ENCODE data around the gene C12orf56. TPM values are rescaled to one million over a fixed set of nuclear protein-coding genes. Genes with fewer than 3 reads are reported as not detected.
"Not testable (repeated sequence)": the region's sequence is repeated elsewhere in the genome, so short reads cannot be mapped to it uniquely, and the experiment has no call there.

The C12orf56 gene
- total RNA-seq, 1 donor from 2014 or later = not detected

DNA sequence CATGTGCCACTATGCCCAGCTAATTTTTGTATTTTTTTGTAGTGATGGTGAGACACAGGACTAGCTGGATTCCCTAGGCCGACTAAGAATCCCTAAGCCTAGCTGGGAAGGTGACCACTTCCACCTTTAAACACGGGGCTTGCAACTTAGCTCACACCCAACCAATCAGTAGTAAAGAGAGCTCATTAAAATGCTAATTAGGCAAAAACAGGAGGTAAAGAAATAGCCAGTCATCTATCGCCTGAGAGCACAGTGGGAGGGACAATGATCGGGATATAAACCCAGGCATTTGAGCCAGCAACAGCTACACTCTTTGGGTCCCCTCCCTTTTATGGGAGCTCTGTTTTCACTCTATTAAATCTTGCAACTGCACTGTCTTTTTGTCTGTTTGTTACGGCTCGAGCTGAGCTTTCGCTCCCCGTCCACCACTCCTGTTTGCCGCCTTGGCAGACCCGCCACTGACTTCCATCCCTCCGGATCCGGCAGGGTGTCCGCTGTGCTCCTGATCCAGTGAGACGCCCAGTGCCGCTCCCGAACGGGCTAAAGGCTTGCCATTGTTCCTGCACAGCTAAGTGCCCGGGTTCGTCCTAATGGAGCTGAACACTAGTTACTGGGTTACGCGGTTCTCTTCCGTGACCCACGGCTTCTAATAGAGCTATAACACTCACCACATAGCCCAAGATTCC is 70.9 kb downstream of the C12orf56 start:
- H3K9me3 Mint-ChIP-seq; H3K4me3 Mint-ChIP-seq; DNase-seq; H3K36me3 Mint-ChIP-seq (ENCODE audit: low read depth); H3K4me1 Mint-ChIP-seq; intact Hi-C loops (cut with micrococcal nuclease); H3K27me3 Mint-ChIP-seq; H3K27ac Mint-ChIP-seq: not testable (repeated sequence)

DNA sequence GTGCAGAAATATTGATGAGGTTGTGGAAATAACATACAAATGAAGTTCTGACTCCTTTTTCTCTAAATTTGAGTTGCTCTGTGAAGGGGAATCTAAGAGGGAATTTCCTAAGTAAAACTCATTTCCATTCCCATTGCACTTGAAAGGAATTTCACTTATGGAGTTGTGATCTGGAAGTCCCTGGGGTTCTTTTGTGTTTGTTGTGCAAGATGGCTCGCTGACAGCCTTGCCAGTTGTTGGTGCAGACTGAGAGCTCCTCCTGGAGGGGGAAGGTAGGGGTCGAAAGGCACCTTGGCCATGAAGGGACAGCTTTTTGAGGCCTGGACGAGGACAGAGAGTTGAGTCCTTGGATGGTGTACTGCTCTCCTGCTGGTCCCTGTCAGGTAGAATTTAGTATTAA is 72.0 kb downstream of the C12orf56 start:
- no peak overlapping the region for H3K27ac Mint-ChIP-seq
- no peaks in the 10 kb centered on the region for H3K4me1 Mint-ChIP-seq
- no peaks in the 10 kb centered on the region for H3K36me3 Mint-ChIP-seq (ENCODE audit: low read depth)
- H3K27me3 Mint-ChIP-seq = peaks cover 4% of the 10 kb centered on the region
- no peak for DNase-seq
- intact Hi-C loops (cut with micrococcal nuclease) = no loop called here
- no peak overlapping the region for H3K4me3 Mint-ChIP-seq
- H3K9me3 Mint-ChIP-seq = no peaks in the 10 kb centered on the region

DNA sequence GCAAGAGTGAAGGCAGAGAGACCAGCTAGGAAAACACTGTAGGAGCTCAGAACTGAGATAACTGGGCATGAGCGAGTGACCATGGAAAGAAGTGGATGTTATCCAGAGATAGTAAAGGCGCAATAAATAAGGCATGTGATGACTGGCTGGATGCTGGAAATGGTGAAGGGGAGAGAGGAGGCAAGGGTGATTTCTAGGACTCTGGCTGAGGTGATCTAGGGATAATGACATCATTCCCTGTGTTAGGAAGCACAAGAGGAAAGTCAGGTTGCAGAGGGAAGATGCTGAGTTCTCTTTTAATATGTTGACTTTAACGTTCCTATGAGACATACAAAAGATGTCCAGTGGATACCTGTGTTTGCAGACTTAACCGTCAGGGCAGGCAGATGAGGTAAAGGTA is 78.7 kb downstream of the C12orf56 start:
- no peaks in the 10 kb centered on the region for H3K9me3 Mint-ChIP-seq
- intact Hi-C loops (cut with micrococcal nuclease) = no loop called here
- H3K36me3 Mint-ChIP-seq (ENCODE audit: low read depth) = no peaks in the 10 kb centered on the region
- no peak overlapping the region for H3K27ac Mint-ChIP-seq
- no peak for DNase-seq
- peaks cover 2% of the 10 kb centered on the region for H3K27me3 Mint-ChIP-seq
- no peak overlapping the region for H3K4me3 Mint-ChIP-seq
- no peaks in the 10 kb centered on the region for H3K4me1 Mint-ChIP-seq

DNA sequence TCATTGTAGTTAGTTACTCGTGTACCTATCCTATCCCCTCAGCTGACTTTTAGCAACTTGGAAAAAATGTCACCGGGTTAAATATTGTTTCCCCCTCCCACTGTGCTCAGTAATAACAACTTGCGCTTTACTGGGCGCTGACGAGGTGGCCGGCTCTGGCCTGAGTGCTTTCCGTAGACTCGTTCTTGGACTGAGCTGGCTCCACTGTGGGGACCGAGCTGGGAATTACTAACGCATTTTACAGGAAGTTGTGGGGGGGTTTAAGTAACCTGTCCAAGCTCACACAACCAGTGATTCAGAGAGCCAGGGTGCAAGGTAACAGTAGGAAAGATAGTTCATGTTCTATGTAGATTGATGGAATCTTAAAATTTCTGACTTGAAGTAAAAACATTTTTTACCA is 86.0 kb downstream of the C12orf56 start:
- Mint-ChIP-seq H3K4me1 (no peaks in the 10 kb centered on the region), H3K36me3 (ENCODE audit: low read depth) (no peaks in the 10 kb centered on the region), H3K27me3 (peaks cover 7% of the 10 kb centered on the region), H3K9me3 (no peaks in the 10 kb centered on the region), H3K4me3 (no peak overlapping the region), H3K27ac (no peak overlapping the region)
- DNase-seq = no peak
- intact Hi-C loops (cut with micrococcal nuclease) = no loop called here

DNA sequence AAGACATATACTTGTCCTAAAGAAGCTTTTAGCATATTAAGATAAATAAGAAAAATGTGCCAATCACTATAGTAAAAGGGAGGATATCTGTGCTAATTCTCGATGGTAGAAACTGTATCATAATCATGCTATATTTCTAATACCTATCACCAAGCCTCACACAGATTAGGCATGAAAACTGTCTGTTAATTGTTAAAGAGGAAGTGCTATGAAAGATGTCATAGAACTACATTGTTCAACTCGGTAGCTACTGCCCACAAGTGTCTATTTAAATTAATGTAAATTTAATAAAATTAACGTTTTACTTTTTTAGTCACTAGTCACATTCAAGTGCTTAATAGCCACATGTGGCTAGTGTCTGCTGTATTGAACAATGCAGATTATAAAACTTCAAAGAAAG is 90.9 kb downstream of the C12orf56 start:
- H3K27me3 Mint-ChIP-seq = peaks cover 23% of the 10 kb centered on the region
- H3K9me3 Mint-ChIP-seq = no peaks in the 10 kb centered on the region
- no peaks in the 10 kb centered on the region for H3K36me3 Mint-ChIP-seq (ENCODE audit: low read depth)
- no peak for DNase-seq
- no peak overlapping the region for H3K4me3 Mint-ChIP-seq
- intact Hi-C loops (cut with micrococcal nuclease) = no loop called here
- H3K27ac Mint-ChIP-seq = no peak overlapping the region
- no peaks in the 10 kb centered on the region for H3K4me1 Mint-ChIP-seq

DNA sequence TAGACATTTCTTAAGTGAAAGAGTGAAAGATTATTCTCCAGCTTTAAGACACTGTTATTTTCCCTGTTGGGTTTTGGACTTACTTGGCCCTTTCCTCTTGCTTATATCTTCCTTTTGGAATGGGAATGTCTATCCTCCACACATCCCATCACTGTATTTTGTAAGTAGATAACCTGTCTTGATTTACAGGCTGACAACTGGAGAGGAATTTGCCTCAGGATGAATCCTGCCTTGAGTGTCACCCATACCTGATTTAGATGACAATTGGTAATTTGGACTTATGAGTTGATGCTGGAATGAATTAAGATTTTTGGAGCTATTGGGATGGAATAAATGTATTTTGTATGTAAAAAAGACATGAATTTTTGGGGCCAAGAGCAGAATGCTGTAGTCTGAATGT is 94.3 kb downstream of the C12orf56 start:
- intact Hi-C loops (cut with micrococcal nuclease) = no loop called here
- no peak for DNase-seq
- Mint-ChIP-seq H3K36me3 (ENCODE audit: low read depth) (no peaks in the 10 kb centered on the region), H3K4me3 (no peak overlapping the region), H3K27ac (no peak overlapping the region), H3K27me3 (peaks cover 19% of the 10 kb centered on the region), H3K4me1 (peaks cover 3% of the 10 kb centered on the region), H3K9me3 (no peaks in the 10 kb centered on the region)

DNA sequence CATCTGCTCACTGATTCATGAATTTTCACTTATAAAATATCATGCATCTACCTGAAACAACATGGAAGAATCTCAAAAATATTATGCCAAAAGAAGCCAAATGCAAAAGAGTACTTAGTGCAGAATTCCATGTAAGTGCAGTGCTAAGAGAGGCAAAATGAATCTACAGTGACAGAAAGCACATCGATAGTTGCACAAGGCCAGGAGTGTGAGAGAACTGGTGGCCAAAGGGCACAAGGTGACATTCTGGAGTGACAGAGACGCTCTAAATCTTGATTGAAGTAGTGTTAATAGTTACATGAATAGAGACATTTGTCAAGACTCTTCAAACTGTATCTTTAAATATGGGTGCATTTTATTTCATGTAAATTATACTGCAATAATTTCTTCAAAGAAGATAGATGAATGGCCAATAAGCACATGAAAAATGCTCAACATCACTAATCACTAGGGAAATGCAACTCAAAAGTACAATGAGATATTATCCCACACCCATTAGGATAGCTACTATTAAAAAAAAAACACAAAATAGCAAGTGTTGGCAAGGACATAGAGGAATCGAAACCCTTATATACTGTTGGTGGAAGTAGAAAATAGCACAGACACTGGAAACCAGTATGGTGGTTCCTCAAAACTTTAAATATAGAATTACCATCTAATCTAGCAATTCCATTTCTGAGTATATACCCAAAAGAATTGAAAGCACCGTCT is 96.7 kb downstream of the C12orf56 start:
- H3K9me3 Mint-ChIP-seq = no peaks in the 10 kb centered on the region
- peaks cover 3% of the 10 kb centered on the region for H3K4me1 Mint-ChIP-seq
- intact Hi-C loops (cut with micrococcal nuclease) = loop anchor here (5.0 kb wide), 1 partner anchor 93 kb away; no protein-coding TSS in a partner anchor

DNA sequence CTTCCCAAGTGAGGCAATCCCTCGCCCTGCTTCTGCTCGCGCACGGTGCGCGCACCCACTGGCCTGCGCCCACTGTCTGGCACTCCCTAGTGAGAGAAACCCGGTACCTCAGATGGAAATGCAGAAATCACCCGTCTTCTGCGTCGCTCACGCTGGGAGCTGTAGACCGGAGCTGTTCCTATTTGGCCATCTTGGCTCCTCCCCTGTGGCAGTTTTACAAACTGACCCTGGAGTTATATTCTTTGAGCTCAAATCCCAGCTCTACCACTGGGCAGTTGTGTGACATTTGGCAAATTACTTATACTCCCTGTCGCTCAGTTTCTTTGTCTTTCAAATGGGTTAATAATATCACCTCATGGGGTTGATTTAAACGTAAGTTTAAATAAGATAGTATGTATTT is 97.4 kb downstream of the C12orf56 start:
- H3K4me1 Mint-ChIP-seq; H3K27ac Mint-ChIP-seq; H3K27me3 Mint-ChIP-seq; DNase-seq; H3K9me3 Mint-ChIP-seq; H3K4me3 Mint-ChIP-seq; H3K36me3 Mint-ChIP-seq (ENCODE audit: low read depth): not testable (repeated sequence)
- intact Hi-C loops (cut with micrococcal nuclease) = loop anchor here (5.0 kb wide), 1 partner anchor 94 kb away; no protein-coding TSS in a partner anchor

More for the DNA sequence above, 96.7 kb downstream of the C12orf56 start:
- no peak for DNase-seq
- peaks cover 11% of the 10 kb centered on the region for H3K27me3 Mint-ChIP-seq
- H3K27ac Mint-ChIP-seq = no peak overlapping the region
- H3K4me3 Mint-ChIP-seq = no peak overlapping the region
- H3K36me3 Mint-ChIP-seq (ENCODE audit: low read depth) = no peaks in the 10 kb centered on the region

DNA sequence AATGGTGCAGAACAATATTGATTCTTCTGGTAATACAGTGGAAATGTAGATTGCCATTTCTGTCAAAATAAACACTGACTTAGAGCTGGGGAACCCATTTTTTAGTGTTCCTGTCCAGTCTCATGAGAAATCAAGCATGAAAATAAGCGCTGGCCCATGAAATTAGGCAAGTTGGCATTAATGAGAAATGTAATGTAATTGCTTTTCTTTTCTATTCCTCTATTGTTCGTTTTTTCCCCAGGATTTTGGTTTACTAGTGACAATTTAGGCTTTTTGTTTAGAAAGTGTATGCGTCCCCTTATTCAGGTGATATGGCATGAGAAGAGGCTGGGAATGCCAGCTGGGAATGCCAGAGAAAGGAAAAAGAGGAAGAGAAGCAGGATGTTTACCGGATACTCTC is 104.0 kb downstream of the C12orf56 start:
- Mint-ChIP-seq H3K9me3 (no peaks in the 10 kb centered on the region), H3K36me3 (ENCODE audit: low read depth) (no peaks in the 10 kb centered on the region), H3K4me1 (no peaks in the 10 kb centered on the region), H3K27ac (no peak overlapping the region), H3K27me3 (no peaks in the 10 kb centered on the region), H3K4me3 (no peak overlapping the region)
- intact Hi-C loops (cut with micrococcal nuclease) = no loop called here
- DNase-seq = no peak

DNA sequence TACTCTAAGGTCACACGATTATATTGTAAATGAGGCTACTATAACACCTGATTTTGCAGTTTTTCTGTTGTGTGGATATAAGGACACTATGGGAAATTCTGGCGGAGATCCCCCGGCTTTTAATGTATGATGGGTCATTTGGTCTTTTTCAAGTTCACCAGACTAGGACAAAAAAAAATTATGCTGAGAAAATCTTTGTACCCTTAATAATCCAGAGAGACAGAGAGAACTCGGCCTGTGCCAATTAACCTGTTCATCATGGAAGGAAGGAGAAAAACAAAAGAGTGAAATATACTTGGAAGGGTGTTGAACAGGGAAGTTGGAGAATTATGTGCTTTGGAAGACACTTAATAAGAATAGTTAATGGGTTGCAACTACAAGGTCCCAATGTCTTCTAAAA is 106.3 kb downstream of the C12orf56 start:
- Mint-ChIP-seq H3K9me3 (no peaks in the 10 kb centered on the region), H3K27me3 (peaks cover under 1% of the 10 kb centered on the region), H3K4me1 (no peaks in the 10 kb centered on the region), H3K4me3 (no peak overlapping the region), H3K36me3 (ENCODE audit: low read depth) (no peaks in the 10 kb centered on the region), H3K27ac (no peak overlapping the region)
- DNase-seq = no peak
- intact Hi-C loops (cut with micrococcal nuclease) = no loop called here

DNA sequence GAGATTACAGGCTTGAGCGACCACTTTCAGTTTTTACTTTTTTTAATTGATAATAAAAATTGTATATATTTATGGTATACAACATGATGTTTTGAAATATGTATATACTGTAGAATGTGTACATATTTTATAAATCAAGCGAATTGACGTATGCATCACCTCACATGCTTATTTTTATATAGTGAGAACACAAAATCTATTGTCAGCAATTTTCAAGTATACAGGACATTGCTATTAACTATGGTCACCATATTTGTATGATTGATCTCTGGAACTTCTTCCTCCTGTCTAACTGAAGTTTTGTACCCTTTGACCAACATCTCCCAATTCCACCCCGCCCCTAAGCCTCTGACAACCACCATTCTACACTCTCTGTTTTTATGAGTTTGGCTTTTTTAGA is 112.1 kb downstream of the C12orf56 start:
- no peak overlapping the region for H3K4me3 Mint-ChIP-seq
- peaks cover 6% of the 10 kb centered on the region for H3K27me3 Mint-ChIP-seq
- H3K27ac Mint-ChIP-seq = no peak overlapping the region
- DNase-seq = no peak
- intact Hi-C loops (cut with micrococcal nuclease) = no loop called here
- H3K4me1 Mint-ChIP-seq = no peaks in the 10 kb centered on the region
- no peaks in the 10 kb centered on the region for H3K9me3 Mint-ChIP-seq
- no peaks in the 10 kb centered on the region for H3K36me3 Mint-ChIP-seq (ENCODE audit: low read depth)

DNA sequence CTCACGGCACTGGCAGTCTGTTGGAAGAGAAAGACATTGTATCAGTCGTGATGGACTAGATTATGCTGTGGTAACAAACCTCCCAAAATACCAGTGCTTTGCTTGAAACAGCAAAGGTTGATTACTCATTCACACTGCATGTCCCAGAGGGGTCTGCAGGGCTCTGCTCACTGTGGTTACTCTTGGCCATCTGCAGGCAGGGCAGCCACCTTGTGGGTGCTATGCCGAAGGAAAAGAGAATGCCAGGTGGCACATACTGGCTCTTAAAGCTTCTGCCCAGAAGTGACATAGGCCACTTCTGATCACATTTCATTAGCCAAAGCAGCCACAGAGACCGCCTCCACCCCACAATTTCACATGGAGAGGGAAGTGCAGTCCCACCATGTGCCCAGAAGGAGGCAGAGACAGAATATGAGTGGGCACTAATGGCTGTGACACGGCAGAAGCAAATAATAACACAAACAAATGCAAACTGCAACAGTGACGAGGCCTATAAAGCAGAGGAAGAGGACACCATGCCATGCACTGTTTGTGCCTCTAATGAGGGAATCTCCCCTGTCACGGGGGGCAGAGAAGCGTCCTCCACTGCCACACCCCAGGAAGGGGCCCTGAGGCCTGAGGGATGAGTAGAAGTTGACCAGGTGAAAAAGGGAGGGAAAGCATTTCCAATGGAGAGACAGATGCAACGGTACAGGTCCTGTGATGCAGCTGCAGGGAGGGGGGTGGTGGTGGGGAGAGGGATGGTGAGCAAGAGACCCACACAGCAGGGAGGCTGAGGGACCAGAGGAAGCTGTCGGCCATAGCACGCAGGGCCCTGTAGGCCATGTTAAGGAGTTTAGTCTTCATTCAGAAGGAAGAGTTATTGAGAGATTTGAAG is 116.8 kb downstream of the C12orf56 start:
- peak; percentile 69 for DNase-seq
- H3K36me3 Mint-ChIP-seq (ENCODE audit: low read depth) = no peaks in the 10 kb centered on the region
- no peak overlapping the region for H3K27ac Mint-ChIP-seq
- intact Hi-C loops (cut with micrococcal nuclease) = loop anchor here (1.0 kb wide), 1 partner anchor 119 kb away; no protein-coding TSS in a partner anchor
- H3K9me3 Mint-ChIP-seq = no peaks in the 10 kb centered on the region
- peaks cover 4% of the 10 kb centered on the region for H3K27me3 Mint-ChIP-seq
- H3K4me1 Mint-ChIP-seq = no peaks in the 10 kb centered on the region
- no peak overlapping the region for H3K4me3 Mint-ChIP-seq

DNA sequence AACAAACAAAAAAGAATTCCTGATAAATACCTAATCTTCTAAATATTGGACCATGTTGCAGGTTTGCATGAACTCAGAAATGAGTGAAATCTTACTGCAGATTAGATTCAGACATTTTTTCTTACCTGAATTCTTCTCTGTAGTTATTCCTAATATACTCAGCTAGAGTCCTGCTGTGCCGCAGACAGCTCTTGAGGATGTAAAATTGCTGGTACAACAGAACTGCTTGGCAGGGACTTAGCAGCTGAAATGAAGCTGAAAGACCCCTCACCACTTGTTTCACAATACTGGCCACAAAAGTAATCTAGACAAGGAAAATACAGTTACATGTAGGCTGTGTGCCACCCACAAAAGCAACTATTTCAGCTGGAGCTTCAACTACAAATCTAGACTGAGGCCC is 120.1 kb downstream of the C12orf56 start:
- Mint-ChIP-seq H3K27ac (no peak overlapping the region), H3K4me1 (no peaks in the 10 kb centered on the region), H3K9me3 (no peaks in the 10 kb centered on the region), H3K36me3 (ENCODE audit: low read depth) (no peaks in the 10 kb centered on the region), H3K4me3 (no peak overlapping the region), H3K27me3 (peaks cover 3% of the 10 kb centered on the region)
- intact Hi-C loops (cut with micrococcal nuclease) = no loop called here
- DNase-seq = no peak

DNA sequence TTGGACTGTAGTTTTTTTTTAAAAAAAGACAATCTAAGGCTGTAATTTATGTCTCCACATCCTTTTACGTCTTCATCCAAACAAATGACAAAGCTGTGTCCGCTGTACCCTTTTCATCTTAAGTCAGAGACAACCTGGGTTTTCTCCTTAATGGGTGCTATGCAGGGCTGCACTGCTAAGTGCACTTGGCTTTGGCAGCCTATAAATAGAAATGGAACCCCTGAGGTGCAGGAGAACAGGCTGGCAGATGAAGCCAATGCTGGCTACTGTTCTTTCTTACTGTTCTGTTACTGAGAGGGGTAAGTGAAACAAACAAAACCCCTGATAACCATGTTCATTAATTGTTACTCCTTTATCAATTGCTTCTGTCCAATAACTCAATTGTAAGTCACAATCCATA is 121.4 kb downstream of the C12orf56 start:
- Mint-ChIP-seq H3K27me3 (peaks cover 7% of the 10 kb centered on the region), H3K4me3 (no peak overlapping the region), H3K4me1 (no peaks in the 10 kb centered on the region), H3K36me3 (ENCODE audit: low read depth) (no peaks in the 10 kb centered on the region), H3K9me3 (no peaks in the 10 kb centered on the region), H3K27ac (no peak overlapping the region)
- no peak for DNase-seq
- intact Hi-C loops (cut with micrococcal nuclease) = no loop called here
